ENCODE data around the gene COQ10A. TPM values are rescaled to one million over a fixed set of nuclear protein-coding genes. Genes with fewer than 3 reads are reported as not detected.

COQ10A gene
- total and polyA plus RNA-seq, 9 of the 15 experiments (the other 6 are each of a cell fraction or from before 2014, with no cell fraction given): 3.1 to 26.4 (median 12.7) TPM

- no peak for TF ChIP-seq ZNF75A (CRISPR knock-in tag; IDR thresholded peaks at IDR 0.05)
- TF ChIP-seq, protein P1, sequence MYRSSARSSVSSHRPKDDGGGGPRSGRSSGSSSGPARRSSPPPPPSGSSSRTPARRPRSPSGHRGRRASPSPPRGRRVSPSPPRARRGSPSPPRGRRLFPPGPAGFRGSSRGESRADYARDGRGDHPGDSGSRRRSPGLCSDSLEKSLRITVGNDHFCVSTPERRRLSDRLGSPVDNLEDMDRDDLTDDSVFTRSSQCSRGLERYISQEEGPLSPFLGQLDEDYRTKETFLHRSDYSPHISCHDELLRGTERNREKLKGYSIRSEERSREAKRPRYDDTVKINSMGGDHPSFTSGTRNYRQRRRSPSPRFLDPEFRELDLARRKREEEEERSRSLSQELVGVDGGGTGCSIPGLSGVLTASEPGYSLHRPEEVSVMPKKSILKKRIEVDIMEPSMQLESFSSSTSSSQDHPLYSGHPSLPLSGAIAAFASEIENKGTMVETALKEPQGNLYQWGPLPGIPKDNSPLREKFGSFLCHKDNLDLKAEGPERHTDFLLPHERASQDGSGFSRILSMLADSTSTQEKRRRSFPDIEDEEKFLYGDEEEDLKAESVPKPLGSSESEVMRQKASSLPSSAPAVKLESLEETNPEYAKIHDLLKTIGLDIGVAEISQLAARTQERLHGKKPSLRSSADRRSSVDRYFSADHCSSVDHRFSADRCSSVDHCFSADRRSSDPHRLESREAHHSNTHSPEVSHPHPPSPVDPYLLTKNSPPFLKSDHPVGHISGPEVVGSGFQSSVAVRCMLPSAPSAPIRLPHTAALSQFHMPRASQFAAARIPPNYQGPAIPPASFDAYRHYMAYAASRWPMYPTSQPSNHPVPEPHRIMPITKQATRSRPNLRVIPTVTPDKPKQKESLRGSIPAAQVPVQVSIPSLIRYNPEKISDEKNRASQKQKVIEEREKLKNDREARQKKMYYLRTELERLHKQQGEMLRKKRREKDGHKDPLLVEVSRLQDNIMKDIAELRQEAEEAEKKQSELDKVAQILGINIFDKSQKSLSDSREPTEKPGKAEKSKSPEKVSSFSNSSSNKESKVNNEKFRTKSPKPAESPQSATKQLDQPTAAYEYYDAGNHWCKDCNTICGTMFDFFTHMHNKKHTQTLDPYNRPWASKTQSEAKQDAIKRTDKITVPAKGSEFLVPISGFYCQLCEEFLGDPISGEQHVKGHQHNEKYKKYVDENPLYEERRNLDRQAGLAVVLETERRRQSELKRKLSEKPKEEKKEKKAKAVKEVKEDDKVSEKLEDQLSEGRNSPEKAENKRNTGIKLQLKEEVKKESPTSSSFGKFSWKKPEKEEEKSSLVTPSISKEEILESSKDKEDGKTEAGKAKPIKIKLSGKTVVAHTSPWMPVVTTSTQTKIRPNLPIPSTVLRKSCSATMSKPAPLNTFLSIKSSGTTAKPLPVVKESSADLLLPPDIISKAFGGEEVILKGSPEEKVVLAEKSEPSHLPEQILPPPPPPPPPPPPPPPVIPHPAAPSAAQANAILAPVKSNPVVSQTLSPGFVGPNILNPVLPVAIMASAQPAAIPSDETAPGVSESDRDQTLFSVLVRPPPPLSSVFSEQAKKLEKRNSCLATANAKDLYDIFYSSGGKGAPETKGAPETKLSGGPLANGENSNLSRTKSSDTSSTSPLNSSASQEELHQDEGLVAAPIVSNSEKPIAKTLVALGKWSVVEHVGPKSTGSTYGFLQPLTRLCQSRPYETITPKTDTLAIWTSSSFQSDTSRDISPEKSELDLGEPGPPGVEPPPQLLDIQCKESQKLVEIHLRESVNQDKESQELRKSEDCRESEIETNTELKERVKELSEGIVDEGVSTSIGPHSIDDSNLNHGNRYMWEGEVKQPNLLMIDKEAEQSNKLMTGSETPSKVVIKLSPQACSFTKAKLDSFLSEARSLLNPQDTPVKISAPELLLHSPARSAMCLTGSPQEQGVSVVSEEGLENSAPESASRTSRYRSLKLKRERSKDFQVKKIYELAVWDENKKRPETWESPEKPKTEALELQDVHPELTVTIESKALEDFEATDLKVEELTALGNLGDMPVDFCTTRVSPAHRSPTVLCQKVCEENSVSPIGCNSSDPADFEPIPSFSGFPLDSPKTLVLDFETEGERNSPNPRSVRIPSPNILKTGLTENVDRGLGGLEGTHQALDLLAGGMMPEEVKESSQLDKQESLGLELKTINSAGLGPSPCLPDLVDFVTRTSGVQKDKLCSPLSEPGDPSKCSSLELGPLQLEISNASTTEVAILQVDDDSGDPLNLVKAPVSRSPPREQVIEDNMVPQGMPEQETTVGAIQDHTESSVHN (IDR thresholded peaks at IDR 0.05; ENCODE audit: borderline replicate concordance in 1 of 2, low read depth in 1 of 2): no peak
- TF ChIP-seq SETDB1 (IDR thresholded peaks at IDR 0.05; ENCODE audit: low read length): no peak
- no peak for TF ChIP-seq ZFPM2 (CRISPR knock-in tag; IDR thresholded peaks at IDR 0.05)
- TF ChIP-seq ZBTB11 (CRISPR knock-in tag; IDR thresholded peaks at IDR 0.05): peak in 1 of 3 experiments; percentile 78; a peak in 2 of 6 replicates
- no peak for TF ChIP-seq XRCC3 (IDR thresholded peaks at IDR 0.05)
- TF ChIP-seq YY1 (IDR thresholded peaks at IDR 0.05; ENCODE audit: borderline replicate concordance in 1 of 3, control insufficient read depth in 1 of 3, extremely low read depth in 1 of 3, insufficient read depth in 3 of 3, insufficient read length in 1 of 3, insufficient replicate concordance in 2 of 3, low read depth in 1 of 3, low read length in 2 of 3): peak in 1 of 3 experiments; percentile 16
- TF ChIP-seq PURB (CRISPR knock-in tag; IDR thresholded peaks at IDR 0.05; ENCODE audit: low read depth): no peak
- no peak for TF ChIP-seq ETS2 (tag; IDR thresholded peaks at IDR 0.05; ENCODE audit: borderline replicate concordance, poor library complexity, severe bottlenecking)
- TF ChIP-seq HDGF (IDR thresholded peaks at IDR 0.05): no peak
- TF ChIP-seq ZBTB1 (CRISPR knock-in tag; IDR thresholded peaks at IDR 0.05; ENCODE audit: borderline replicate concordance, low read depth): no peak
- TF ChIP-seq NELFE (IDR thresholded peaks at IDR 0.05; ENCODE audit: insufficient read depth, insufficient read length): no peak
- no peak for TF ChIP-seq CHD2 (IDR thresholded peaks at IDR 0.05; ENCODE audit: low read depth, low read length)
Measured at GRCh38 chr12:56266693-56267442, at the start of gene COQ10A (continued).

Measured in K562 (cell line).